ENCODE results near the gene PKIG. TPM values are rescaled to one million over a fixed set of nuclear protein-coding genes. Genes with fewer than 3 reads are reported as not detected.

The PKIG gene
- total RNA-seq, 1 experiment from 2014 or later, result 64.9 TPM

GRCh38 chr20:44584162-44584561 lies 1.8 kb downstream of the PKIG start:
- Histone ChIP-seq H3K27me3 (replicated peaks; ENCODE audit: insufficient read depth, low read depth, low read length, poor library complexity) (no peaks in the 10 kb centered on the region), H3K4me1 (ENCODE audit: insufficient read depth, low read length, poor library complexity, severe bottlenecking) (peaks cover 50% of the 10 kb centered on the region), H3K36me3 (ENCODE audit: insufficient read depth, low read length, poor library complexity, severe bottlenecking) (no peaks in the 10 kb centered on the region), H3K9me3 (ENCODE audit: low read depth, low read length, poor library complexity, severe bottlenecking) (no peaks in the 10 kb centered on the region), H3K4me3 (ENCODE audit: low read depth, low read length, poor library complexity, severe bottlenecking) (peak overlapping the region; percentile 36), H3K27ac (ENCODE audit: low read depth, low read length, poor library complexity, severe bottlenecking) (no peak overlapping the region)
- BruUV-seq (replicated peaks), result no TSS peak
- intact Hi-C loops (cut with micrococcal nuclease; ENCODE audit: unreplicated experiment), result no loop called here
- ChIA-PET POLR2A (ENCODE audit: low non-redundant PET) (no interaction called here), CTCF (no interaction called here)
- no peak for DNase-seq (ENCODE audit: low spot score)
- TF ChIP-seq CTCF (conservative IDR thresholded peaks at IDR 0.05; ENCODE audit: low read depth, low read length) (no peak), EZH2 (IDR thresholded peaks at IDR 0.05; ENCODE audit: borderline replicate concordance, low read depth, low read length, poor library complexity, severe bottlenecking) (no peak)

GRCh38 chr20:44585057-44585963 lies 2.9 kb downstream of the PKIG start:
- Histone ChIP-seq H3K4me3 (ENCODE audit: low read depth, low read length, poor library complexity, severe bottlenecking) (no peak overlapping the region), H3K27ac (ENCODE audit: low read depth, low read length, poor library complexity, severe bottlenecking) (no peak overlapping the region), H3K9me3 (ENCODE audit: low read depth, low read length, poor library complexity, severe bottlenecking) (no peaks in the 10 kb centered on the region), H3K4me1 (ENCODE audit: insufficient read depth, low read length, poor library complexity, severe bottlenecking) (peaks cover 47% of the 10 kb centered on the region), H3K27me3 (replicated peaks; ENCODE audit: insufficient read depth, low read depth, low read length, poor library complexity) (no peaks in the 10 kb centered on the region), H3K36me3 (ENCODE audit: insufficient read depth, low read length, poor library complexity, severe bottlenecking) (peaks cover 4% of the 10 kb centered on the region)
- ChIA-PET POLR2A (ENCODE audit: low non-redundant PET) (no interaction called here), CTCF (interaction anchor here (0.6 kb wide), 1 partner anchor 274 kb away, joined by 3 read pairs; the partner anchor contains the start of gene FITM2)
- no peak for DNase-seq (ENCODE audit: low spot score)
- no peak for TF ChIP-seq EZH2 (IDR thresholded peaks at IDR 0.05; ENCODE audit: borderline replicate concordance, low read depth, low read length, poor library complexity, severe bottlenecking)
- TF ChIP-seq CTCF (conservative IDR thresholded peaks at IDR 0.05; ENCODE audit: low read depth, low read length), result no peak
- no TSS peak for BruUV-seq (replicated peaks)
- intact Hi-C loops (cut with micrococcal nuclease; ENCODE audit: unreplicated experiment), result no loop called here

GRCh38 chr20:44586289-44586911 lies 4.0 kb downstream of the PKIG start:
- intact Hi-C loops (cut with micrococcal nuclease; ENCODE audit: unreplicated experiment), result no loop called here
- no TSS peak for BruUV-seq (replicated peaks)
- DNase-seq (ENCODE audit: low spot score), result no peak
- H3K27ac ChIP-seq (ENCODE audit: low read depth, low read length, poor library complexity, severe bottlenecking), result peak overlapping the region; percentile 12
- TF ChIP-seq CTCF (conservative IDR thresholded peaks at IDR 0.05; ENCODE audit: low read depth, low read length) (no peak), EZH2 (IDR thresholded peaks at IDR 0.05; ENCODE audit: borderline replicate concordance, low read depth, low read length, poor library complexity, severe bottlenecking) (no peak)
- CTCF ChIA-PET, result no interaction called here
- no peak overlapping the region for H3K4me3 ChIP-seq (ENCODE audit: low read depth, low read length, poor library complexity, severe bottlenecking)
- H3K27me3 ChIP-seq (replicated peaks; ENCODE audit: insufficient read depth, low read depth, low read length, poor library complexity), result no peaks in the 10 kb centered on the region
- H3K9me3 ChIP-seq (ENCODE audit: low read depth, low read length, poor library complexity, severe bottlenecking), result no peaks in the 10 kb centered on the region
- peaks cover 39% of the 10 kb centered on the region for H3K4me1 ChIP-seq (ENCODE audit: insufficient read depth, low read length, poor library complexity, severe bottlenecking)
- POLR2A ChIA-PET (ENCODE audit: low non-redundant PET), result no interaction called here
- peaks cover 14% of the 10 kb centered on the region for H3K36me3 ChIP-seq (ENCODE audit: insufficient read depth, low read length, poor library complexity, severe bottlenecking)

Measured in A673 (cell line).